Endodermal cell (in vitro differentiated cells): Measurements from ENCODE around the gene PSMB3. TPM values are rescaled to one million over a fixed set of nuclear protein-coding genes. Genes with fewer than 3 reads are reported as not detected.
A peak's percentile ranks its signal among the peaks of the same experiment; 100 is the strongest.

Experiments
- DNase-seq: peaks from one replicate; pipeline ENCODE4 v3.0.0-alpha.2; 2017
- H3K27ac ChIP-seq: 2 replicates; pipeline ENCODE4 v1.5.1; 2013; ENCODE audit warnings: mild to moderate bottlenecking, low read depth, low read length, moderate library complexity
- H3K27me3 ChIP-seq: 2 replicates; pipeline ENCODE4 v1.6.1; 2013; ENCODE audit warnings: mild to moderate bottlenecking, low read length, moderate library complexity; ENCODE audit not compliant: insufficient read depth, control insufficient read depth, poor library complexity, severe bottlenecking
- H3K36me3 ChIP-seq: 2 replicates; pipeline ENCODE4 v1.7.0; 2013; ENCODE audit warnings: mild to moderate bottlenecking, low read length, moderate library complexity; ENCODE audit not compliant: control insufficient read depth, insufficient read depth
- H3K4me1 ChIP-seq: one replicate; pipeline ENCODE4 v1.7.0; 2013; ENCODE audit warnings: low read length; ENCODE audit not compliant: control insufficient read depth, insufficient read depth
- H3K4me3 ChIP-seq: 2 replicates; pipeline ENCODE4 v1.5.1; 2013; ENCODE audit warnings: mild to moderate bottlenecking, low read length, moderate library complexity
- H3K9ac ChIP-seq: 2 replicates; pipeline ENCODE4 v1.6.1; 2013; ENCODE audit warnings: mild to moderate bottlenecking, low read length, moderate library complexity; ENCODE audit not compliant: poor library complexity, severe bottlenecking; ENCODE audit errors: extremely low read depth
- H3K9me3 ChIP-seq: 2 replicates; pipeline ENCODE4 v1.6.1; 2013; ENCODE audit warnings: mild to moderate bottlenecking, low read length, moderate library complexity; ENCODE audit not compliant: control insufficient read depth
- H3K27ac Mint-ChIP-seq: 2 replicates; pipeline ENCODE4 v1.8.0; 2020; ENCODE audit warnings: mixed read lengths
- H3K27me3 Mint-ChIP-seq: 2 replicates; pipeline ENCODE4 v1.8.0; 2021; ENCODE audit warnings: mild to moderate bottlenecking, mixed read lengths; ENCODE audit not compliant: insufficient read depth
- H3K36me3 Mint-ChIP-seq: 2 replicates; pipeline ENCODE4 v1.8.0; 2020; ENCODE audit warnings: low read depth, mixed read lengths
- H3K4me1 Mint-ChIP-seq: 2 replicates; pipeline ENCODE4 v1.8.0; 2020; ENCODE audit warnings: mixed read lengths
- H3K4me3 Mint-ChIP-seq: 2 replicates; pipeline ENCODE4 v1.8.0; 2020; ENCODE audit warnings: mild to moderate bottlenecking, moderate library complexity, mixed read lengths
- H3K9me3 Mint-ChIP-seq: 2 replicates; pipeline ENCODE4 v1.8.0; 2020; ENCODE audit warnings: mild to moderate bottlenecking, mixed read lengths
- CTCF ChIP-seq: fragments of 200-600 bp; sonication (generic); conservative IDR thresholded peaks from 2 replicates; pipeline ENCODE4 v1.5.0; 2021; ENCODE audit warnings: antibody characterized with exemption, mild to moderate bottlenecking
- WGBS, 2 experiments: methylation state at CpG; one replicate each; pipeline versions ENCODE4 v1.1.5 to v1.1.7; 2013; ENCODE audit warnings: missing lambda C conversion rate in 2 of 2, mixed read lengths in 1 of 2; ENCODE audit not compliant: insufficient coverage in 1 of 2, insufficient read length in 1 of 2; 5-methylcytosine and 5-hydroxymethylcytosine counted together
- total RNA-seq, 2 donors: library from RNA; stranded (reverse); fragmentation: NEBNext Ultra II Directional in 1 of 2; extraction: Animal tissue kit (Norgen Biotek cat#: 25700) in 1 of 2; gene quantifications; 2 replicates in 1 of 2; 3 replicates in 1 of 2; pipeline ENCODE4 v1.2.1, GENCODE V29; 2021

PSMB3 gene
- total RNA-seq, 2 donors from 2014 or later, result 192 to 244 TPM

- H3K9ac ChIP-seq, result no peak overlapping the region
- H3K27me3 Mint-ChIP-seq, result no peaks in the 10 kb centered on the region
- H3K4me1 Mint-ChIP-seq, result peaks cover 35% of the 10 kb centered on the region
- H3K4me3 Mint-ChIP-seq, result no peak overlapping the region
- peaks cover 50% of the 10 kb centered on the region for H3K36me3 Mint-ChIP-seq
- no peak overlapping the region for H3K4me3 ChIP-seq
- no peaks in the 10 kb centered on the region for H3K9me3 Mint-ChIP-seq
- 90 to 92% methylated on average over 2 to 4 of the region's 4 CpGs for WGBS, 2 experiments
- H3K27ac Mint-ChIP-seq, result peak overlapping the region; percentile 68
- peaks cover 5% of the 10 kb centered on the region for H3K4me1 ChIP-seq
- TF ChIP-seq CTCF, result no peak
- H3K27ac ChIP-seq, result no peak overlapping the region
- H3K36me3 ChIP-seq, result peaks cover 60% of the 10 kb centered on the region
- H3K9me3 ChIP-seq, result no peaks in the 10 kb centered on the region
- no peak for DNase-seq
- H3K27me3 ChIP-seq, result no peaks in the 10 kb centered on the region
These were observed 11.7 kb upstream of the PSMB3 start for GRCh38 chr17:38740806-38741205.

- Histone ChIP-seq H3K27ac (peak overlapping the region; percentile 91), H3K4me1 (peaks cover 5% of the 10 kb centered on the region), H3K36me3 (peaks cover 53% of the 10 kb centered on the region), H3K27me3 (no peaks in the 10 kb centered on the region), H3K9me3 (no peaks in the 10 kb centered on the region), H3K4me3 (no peak overlapping the region), H3K9ac (no peak overlapping the region)
- Mint-ChIP-seq H3K4me1 (peaks cover 41% of the 10 kb centered on the region), H3K27me3 (no peaks in the 10 kb centered on the region), H3K36me3 (peaks cover 56% of the 10 kb centered on the region), H3K9me3 (no peaks in the 10 kb centered on the region), H3K4me3 (no peak overlapping the region), H3K27ac (peak overlapping the region; percentile 55)
- WGBS, 2 experiments, result 92 to 96% methylated on average over 4 to 5 of the region's 5 CpGs
- TF ChIP-seq CTCF, result no peak
- no peak for DNase-seq
These were observed 11.1 kb upstream of the PSMB3 start for GRCh38 chr17:38741461-38741860.

DNA sequence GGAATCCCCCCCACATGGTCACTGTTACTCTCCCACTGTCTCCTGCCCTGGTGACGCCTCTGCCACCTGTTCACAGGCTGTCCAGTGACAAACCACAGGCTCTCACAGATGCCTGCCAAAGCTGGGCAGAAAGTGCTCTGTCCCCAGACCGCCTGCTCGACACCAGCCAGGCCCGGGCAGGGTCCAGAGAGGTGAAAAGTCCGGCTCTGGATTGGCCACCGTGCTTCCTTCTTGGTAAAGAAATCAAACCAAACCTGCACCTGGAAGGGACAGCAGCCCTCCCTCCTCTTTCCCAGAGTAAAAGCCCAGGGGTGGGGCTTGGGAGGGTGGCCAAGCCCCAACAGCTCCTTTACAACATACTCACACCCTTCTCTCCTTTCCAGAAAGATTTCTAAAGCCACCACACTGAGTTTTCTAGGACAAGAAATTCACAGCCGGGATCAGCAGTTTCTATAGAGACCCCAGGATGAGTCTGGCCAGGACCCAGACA, 10.6 kb upstream of the PSMB3 start:
- no peak overlapping the region for H3K9ac ChIP-seq
- no peak overlapping the region for H3K4me3 ChIP-seq
- peaks cover 56% of the 10 kb centered on the region for H3K36me3 Mint-ChIP-seq
- peaks cover 45% of the 10 kb centered on the region for H3K4me1 Mint-ChIP-seq
- no peaks in the 10 kb centered on the region for H3K27me3 ChIP-seq
- TF ChIP-seq CTCF, result no peak
- peak overlapping the region; percentile 91 for H3K27ac ChIP-seq
- no peaks in the 10 kb centered on the region for H3K9me3 ChIP-seq
- no peak overlapping the region for H3K27ac Mint-ChIP-seq
- peaks cover 53% of the 10 kb centered on the region for H3K36me3 ChIP-seq
- H3K4me3 Mint-ChIP-seq, result no peak overlapping the region
- peaks cover 5% of the 10 kb centered on the region for H3K4me1 ChIP-seq
- DNase-seq, result no peak
- no peaks in the 10 kb centered on the region for H3K9me3 Mint-ChIP-seq
- H3K27me3 Mint-ChIP-seq, result no peaks in the 10 kb centered on the region
- 88 to 95% methylated on average over 2 to 7 of the region's 7 CpGs for WGBS, 2 experiments
